Measurements from ENCODE around the gene GATAD1.

The GATAD1 gene

DNA sequence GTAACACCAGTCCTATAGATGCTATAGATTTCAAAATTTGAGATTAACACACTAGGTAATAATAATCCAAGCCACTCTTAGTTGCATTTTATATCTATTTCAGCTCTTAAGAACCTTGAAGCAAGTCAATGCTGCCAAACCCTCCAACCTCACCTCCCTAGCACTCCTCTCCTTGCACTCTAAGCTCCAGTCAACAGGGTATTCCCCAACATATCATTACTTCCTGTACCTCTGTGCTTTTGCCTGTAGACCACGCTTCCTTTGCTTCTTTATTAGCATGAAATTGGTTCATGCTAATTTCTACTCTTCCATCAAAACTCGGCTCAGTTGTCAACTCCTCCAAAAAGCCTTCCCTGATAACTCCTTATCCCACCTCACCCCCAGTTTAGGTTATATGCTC lies 56.5 kb downstream of the GATAD1 start:
- TF ChIP-seq, protein P1, sequence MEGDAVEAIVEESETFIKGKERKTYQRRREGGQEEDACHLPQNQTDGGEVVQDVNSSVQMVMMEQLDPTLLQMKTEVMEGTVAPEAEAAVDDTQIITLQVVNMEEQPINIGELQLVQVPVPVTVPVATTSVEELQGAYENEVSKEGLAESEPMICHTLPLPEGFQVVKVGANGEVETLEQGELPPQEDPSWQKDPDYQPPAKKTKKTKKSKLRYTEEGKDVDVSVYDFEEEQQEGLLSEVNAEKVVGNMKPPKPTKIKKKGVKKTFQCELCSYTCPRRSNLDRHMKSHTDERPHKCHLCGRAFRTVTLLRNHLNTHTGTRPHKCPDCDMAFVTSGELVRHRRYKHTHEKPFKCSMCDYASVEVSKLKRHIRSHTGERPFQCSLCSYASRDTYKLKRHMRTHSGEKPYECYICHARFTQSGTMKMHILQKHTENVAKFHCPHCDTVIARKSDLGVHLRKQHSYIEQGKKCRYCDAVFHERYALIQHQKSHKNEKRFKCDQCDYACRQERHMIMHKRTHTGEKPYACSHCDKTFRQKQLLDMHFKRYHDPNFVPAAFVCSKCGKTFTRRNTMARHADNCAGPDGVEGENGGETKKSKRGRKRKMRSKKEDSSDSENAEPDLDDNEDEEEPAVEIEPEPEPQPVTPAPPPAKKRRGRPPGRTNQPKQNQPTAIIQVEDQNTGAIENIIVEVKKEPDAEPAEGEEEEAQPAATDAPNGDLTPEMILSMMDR (IDR thresholded peaks at IDR 0.05; ENCODE audit: borderline replicate concordance, control extremely low read depth, extremely low read depth, insufficient read depth, missing control alignments), result no peak
- DNase-seq (ENCODE audit: low spot score), result no peak
- in situ Hi-C loops (cut with MboI; ENCODE audit: low sequenced_read_pairs, unreplicated experiment), result no loop called here

DNA sequence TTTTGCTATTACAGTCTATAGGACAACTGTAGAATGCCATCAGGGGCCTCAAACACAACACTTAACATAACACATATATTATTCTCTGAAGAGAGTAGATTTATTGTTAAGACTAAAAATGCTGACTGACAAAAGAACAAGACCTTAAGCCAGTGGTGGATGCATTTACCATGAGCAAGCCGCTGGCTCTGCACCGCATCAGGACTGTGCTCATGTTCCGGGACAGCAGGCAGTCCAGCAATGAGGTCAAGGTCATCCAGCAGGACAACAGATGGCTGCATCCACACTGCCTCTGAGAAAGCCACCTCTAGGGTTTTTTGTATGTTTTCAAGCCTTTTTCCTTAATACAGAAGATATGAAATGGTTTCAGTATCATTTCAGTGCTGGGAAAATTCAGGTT lies 57.3 kb downstream of the GATAD1 start:
- TF ChIP-seq, protein P1 (IDR thresholded peaks at IDR 0.05; ENCODE audit: borderline replicate concordance, control extremely low read depth, extremely low read depth, insufficient read depth, missing control alignments), result no peak
- DNase-seq (ENCODE audit: low spot score), result no peak
- in situ Hi-C loops (cut with MboI; ENCODE audit: low sequenced_read_pairs, unreplicated experiment), result no loop called here

DNA sequence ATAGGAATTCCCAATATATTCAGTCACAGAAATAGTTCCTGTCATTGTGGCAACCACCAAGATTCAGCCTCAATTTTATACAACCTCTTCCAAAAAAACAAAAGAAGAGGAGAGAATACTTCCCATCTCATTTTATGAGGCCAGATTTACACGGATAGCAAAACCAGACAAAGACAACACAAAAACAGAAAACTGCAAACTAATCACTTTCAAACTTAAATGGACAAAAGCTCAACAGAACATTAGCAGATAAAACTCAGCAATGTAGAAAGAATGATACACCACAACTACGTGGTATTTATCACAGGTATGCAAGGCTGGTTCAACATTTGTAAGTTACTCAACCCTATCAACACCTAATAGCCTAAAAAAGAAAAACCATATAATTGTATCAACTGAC lies 59.1 kb downstream of the GATAD1 start:
- TF ChIP-seq, protein P1 (IDR thresholded peaks at IDR 0.05; ENCODE audit: borderline replicate concordance, control extremely low read depth, extremely low read depth, insufficient read depth, missing control alignments), result no peak
- DNase-seq (ENCODE audit: low spot score), result no peak
- in situ Hi-C loops (cut with MboI; ENCODE audit: low sequenced_read_pairs, unreplicated experiment), result no loop called here

DNA sequence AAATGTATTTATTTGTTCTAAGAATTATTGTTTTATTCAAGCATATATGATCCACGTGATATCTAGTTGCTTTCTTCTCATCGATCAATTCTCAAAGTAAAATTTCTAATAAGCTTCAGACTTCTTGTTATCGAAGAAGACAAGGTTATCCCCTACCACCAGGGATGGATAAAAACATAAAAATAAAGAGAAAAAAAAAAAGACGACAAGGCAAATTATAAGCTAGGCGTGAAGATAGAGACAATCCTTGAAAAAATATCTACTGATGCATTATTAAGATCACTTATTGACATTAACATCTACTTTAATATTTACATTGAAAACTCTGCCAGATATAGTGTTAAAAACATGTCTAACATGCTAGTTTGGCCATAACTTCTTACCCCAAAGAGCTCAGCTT lies 61.7 kb downstream of the GATAD1 start:
- TF ChIP-seq, protein P1 (IDR thresholded peaks at IDR 0.05; ENCODE audit: borderline replicate concordance, control extremely low read depth, extremely low read depth, insufficient read depth, missing control alignments), result no peak
- no peak for DNase-seq (ENCODE audit: low spot score)
- in situ Hi-C loops (cut with MboI; ENCODE audit: low sequenced_read_pairs, unreplicated experiment), result no loop called here

Measured in GM13976 (cell line).